Upper lobe of right lung (tissue), 1 donor: Measurements from ENCODE around the gene POFUT1. TPM values are rescaled to one million over a fixed set of nuclear protein-coding genes. Genes with fewer than 3 reads are reported as not detected.
"Not testable (repeated sequence)": the region's sequence is repeated elsewhere in the genome, so short reads cannot be mapped to it uniquely, and the experiment has no call there.

Experiments
- ATAC-seq: fragments of 200-7000 bp; cut with Tn5 transposase; one replicate; pipeline ENCODE4 v1.9.1; 2020; ENCODE audit warnings: mild to moderate bottlenecking, moderate library complexity
- DNase-seq: peaks from one replicate; pipeline ENCODE4 v3.0.0-alpha.2; 2020
- H3K27ac ChIP-seq: fragments of 200-600 bp; one replicate; pipeline ENCODE4 v1.8.0; 2022
- H3K27me3 ChIP-seq: fragments of 200-600 bp; one replicate; pipeline ENCODE4 v1.8.0; 2022; ENCODE audit warnings: mild to moderate bottlenecking
- H3K36me3 ChIP-seq: fragments of 200-600 bp; one replicate; pipeline ENCODE4 v1.8.0; 2022
- H3K4me1 ChIP-seq: fragments of 200-600 bp; one replicate; pipeline ENCODE4 v1.8.0; 2022
- H3K4me3 ChIP-seq: fragments of 200-600 bp; one replicate; pipeline ENCODE4 v1.8.0; 2022; ENCODE audit warnings: mild to moderate bottlenecking
- H3K9me3 ChIP-seq: fragments of 200-600 bp; one replicate; pipeline ENCODE4 v1.8.0; 2022
- CTCF ChIP-seq: fragments of 200-600 bp; IDR thresholded peaks from one replicate; pipeline ENCODE4 v1.8.0; 2022; ENCODE audit warnings: antibody characterized with exemption
- intact Hi-C: fragments of 100-400 bp; cut with DNase I; formaldehyde crosslinking; loops from one replicate; pipeline ENCODE4 v1.11.0; 2022
- total RNA-seq: library from RNA; stranded (reverse); fragmentation: NEBNext Ultra II Directional; extraction: Animal tissue kit (Norgen Biotek cat#: 25700); gene quantifications from one replicate; pipeline ENCODE4 v1.2.1, GENCODE V29; 2021
- donor health status: DM: no; HTN: yes; CAD: no; lungs with severe emphysema.

POFUT1 gene
- total RNA-seq, 1 donor from 2014 or later = 31.5 TPM

- Histone ChIP-seq H3K27ac (no peak overlapping the region), H3K4me1 (peaks cover 12% of the 10 kb centered on the region), H3K36me3 (no peaks in the 10 kb centered on the region), H3K9me3 (no peaks in the 10 kb centered on the region), H3K27me3 (no peaks in the 10 kb centered on the region), H3K4me3 (no peak overlapping the region)
- intact Hi-C loops = no loop called here
- no peak for TF ChIP-seq CTCF
- DNase-seq (no peak), ATAC-seq (no peak)
Observed at GRCh38 chr20:32274359-32274758, 66.7 kb downstream of the POFUT1 start.

- DNase-seq, intact Hi-C loops, H3K9me3 ChIP-seq, ATAC-seq, H3K4me3 ChIP-seq, H3K27ac ChIP-seq, H3K27me3 ChIP-seq, H3K36me3 ChIP-seq: not testable (repeated sequence)
- H3K4me1 ChIP-seq = peaks cover 12% of the 10 kb centered on the region
Observed at GRCh38 chr20:32275163-32275562, 67.5 kb downstream of the POFUT1 start.

- H3K27ac ChIP-seq = peak within 1 kb of the TSS; percentile 79
- no peaks in the 10 kb centered on the region for H3K9me3 ChIP-seq
- peak within 1 kb of the TSS; percentile 96 for H3K4me3 ChIP-seq
- intact Hi-C loops = no loop called here
- no peak for TF ChIP-seq CTCF
- peaks cover 12% of the 10 kb centered on the region for H3K4me1 ChIP-seq
- peak; percentile 92 for DNase-seq
- no peaks in the 10 kb centered on the region for H3K27me3 ChIP-seq
- ATAC-seq = peak; percentile 97
- H3K36me3 ChIP-seq = no peaks in the 10 kb centered on the region
Observed at GRCh38 chr20:32277361-32278198, 69.9 kb downstream of the POFUT1 start, which contains the start of gene KIF3B. TSS of gene KIF3B (plus strand) at chr20:32277651. CDS start at chr20:32309778, 32,127 bp downstream.

GRCh38 chr20:32278199-32278643, 70.5 kb downstream of the POFUT1 start:
- Histone ChIP-seq H3K9me3 (no peaks in the 10 kb centered on the region), H3K27me3 (no peaks in the 10 kb centered on the region), H3K27ac (peak overlapping the region; percentile 79), H3K4me3 (peak overlapping the region; percentile 96), H3K4me1 (peaks cover 12% of the 10 kb centered on the region), H3K36me3 (no peaks in the 10 kb centered on the region)
- DNase-seq (no peak), ATAC-seq (peak; percentile 44)
- no peak for TF ChIP-seq CTCF
- intact Hi-C loops = no loop called here

GRCh38 chr20:32281711-32282110, 74.0 kb downstream of the POFUT1 start:
- H3K27me3 ChIP-seq = no peaks in the 10 kb centered on the region
- DNase-seq (no peak), ATAC-seq (no peak)
- intact Hi-C loops = no loop called here
- H3K4me1 ChIP-seq = peaks cover 26% of the 10 kb centered on the region
- H3K36me3 ChIP-seq = no peaks in the 10 kb centered on the region
- TF ChIP-seq CTCF = no peak
- no peak overlapping the region for H3K27ac ChIP-seq
- H3K9me3 ChIP-seq = no peaks in the 10 kb centered on the region
- no peak overlapping the region for H3K4me3 ChIP-seq

GRCh38 chr20:32282461-32282860, 74.8 kb downstream of the POFUT1 start:
- DNase-seq = no peak
- no peak for ATAC-seq
- Histone ChIP-seq H3K4me1 (peaks cover 21% of the 10 kb centered on the region), H3K27me3 (no peaks in the 10 kb centered on the region), H3K27ac (no peak overlapping the region), H3K9me3 (no peaks in the 10 kb centered on the region), H3K4me3 (no peak overlapping the region), H3K36me3 (no peaks in the 10 kb centered on the region)
- intact Hi-C loops = no loop called here
- no peak for TF ChIP-seq CTCF
